ENCODE results near the gene LRRC46. TPM values are rescaled to one million over a fixed set of nuclear protein-coding genes. Genes with fewer than 3 reads are reported as not detected.

The LRRC46 gene
- total RNA-seq, 1 donor from 2014 or later = 11.6 TPM

DNA sequence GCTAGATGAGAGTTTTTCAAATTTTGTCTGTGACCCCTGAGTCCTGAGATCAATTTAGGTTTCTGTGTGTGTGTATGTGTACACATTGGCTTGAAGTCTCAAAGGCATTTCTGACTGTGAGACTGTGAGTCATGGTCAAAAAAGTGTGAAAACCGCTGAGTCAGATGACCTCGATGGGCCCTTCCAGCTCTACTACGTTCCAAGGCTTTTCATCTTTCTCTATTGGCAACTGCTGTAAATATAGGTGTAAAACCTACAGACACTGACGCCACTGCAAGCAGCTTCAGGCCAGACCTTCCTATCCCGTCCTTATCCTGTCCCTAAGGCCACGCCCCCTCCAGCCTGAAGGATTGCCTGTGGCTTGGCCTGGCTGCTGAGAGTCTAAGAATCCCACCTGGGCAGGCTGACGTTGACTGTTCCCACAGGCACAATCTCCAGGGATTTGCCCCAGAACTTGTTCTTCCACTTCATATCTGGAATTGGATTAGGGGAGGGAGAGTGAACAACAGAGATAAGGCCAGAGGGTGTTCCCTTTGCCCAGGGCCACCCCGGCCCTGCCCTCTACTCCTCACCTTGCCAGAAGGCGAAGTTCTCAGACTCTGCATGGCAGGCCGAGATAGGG, 21.2 kb upstream of the LRRC46 start:
- peaks cover 83% of the 10 kb centered on the region for H3K36me3 ChIP-seq
- H3K4me1 ChIP-seq = peaks cover 16% of the 10 kb centered on the region
- intact Hi-C loops (cut with DNase I) = no loop called here
- TF ChIP-seq, protein P1, sequence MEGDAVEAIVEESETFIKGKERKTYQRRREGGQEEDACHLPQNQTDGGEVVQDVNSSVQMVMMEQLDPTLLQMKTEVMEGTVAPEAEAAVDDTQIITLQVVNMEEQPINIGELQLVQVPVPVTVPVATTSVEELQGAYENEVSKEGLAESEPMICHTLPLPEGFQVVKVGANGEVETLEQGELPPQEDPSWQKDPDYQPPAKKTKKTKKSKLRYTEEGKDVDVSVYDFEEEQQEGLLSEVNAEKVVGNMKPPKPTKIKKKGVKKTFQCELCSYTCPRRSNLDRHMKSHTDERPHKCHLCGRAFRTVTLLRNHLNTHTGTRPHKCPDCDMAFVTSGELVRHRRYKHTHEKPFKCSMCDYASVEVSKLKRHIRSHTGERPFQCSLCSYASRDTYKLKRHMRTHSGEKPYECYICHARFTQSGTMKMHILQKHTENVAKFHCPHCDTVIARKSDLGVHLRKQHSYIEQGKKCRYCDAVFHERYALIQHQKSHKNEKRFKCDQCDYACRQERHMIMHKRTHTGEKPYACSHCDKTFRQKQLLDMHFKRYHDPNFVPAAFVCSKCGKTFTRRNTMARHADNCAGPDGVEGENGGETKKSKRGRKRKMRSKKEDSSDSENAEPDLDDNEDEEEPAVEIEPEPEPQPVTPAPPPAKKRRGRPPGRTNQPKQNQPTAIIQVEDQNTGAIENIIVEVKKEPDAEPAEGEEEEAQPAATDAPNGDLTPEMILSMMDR (IDR thresholded peaks at IDR 0.05) = no peak
- no peaks in the 10 kb centered on the region for H3K9me3 ChIP-seq
- no peaks in the 10 kb centered on the region for H3K27me3 ChIP-seq (ENCODE audit: low read depth)
- H3K27ac ChIP-seq = peak overlapping the region; percentile 62
- no peak overlapping the region for H3K4me3 ChIP-seq
- ATAC-seq = peak; percentile 86 to 88
- peak; percentile 75 for DNase-seq

DNA sequence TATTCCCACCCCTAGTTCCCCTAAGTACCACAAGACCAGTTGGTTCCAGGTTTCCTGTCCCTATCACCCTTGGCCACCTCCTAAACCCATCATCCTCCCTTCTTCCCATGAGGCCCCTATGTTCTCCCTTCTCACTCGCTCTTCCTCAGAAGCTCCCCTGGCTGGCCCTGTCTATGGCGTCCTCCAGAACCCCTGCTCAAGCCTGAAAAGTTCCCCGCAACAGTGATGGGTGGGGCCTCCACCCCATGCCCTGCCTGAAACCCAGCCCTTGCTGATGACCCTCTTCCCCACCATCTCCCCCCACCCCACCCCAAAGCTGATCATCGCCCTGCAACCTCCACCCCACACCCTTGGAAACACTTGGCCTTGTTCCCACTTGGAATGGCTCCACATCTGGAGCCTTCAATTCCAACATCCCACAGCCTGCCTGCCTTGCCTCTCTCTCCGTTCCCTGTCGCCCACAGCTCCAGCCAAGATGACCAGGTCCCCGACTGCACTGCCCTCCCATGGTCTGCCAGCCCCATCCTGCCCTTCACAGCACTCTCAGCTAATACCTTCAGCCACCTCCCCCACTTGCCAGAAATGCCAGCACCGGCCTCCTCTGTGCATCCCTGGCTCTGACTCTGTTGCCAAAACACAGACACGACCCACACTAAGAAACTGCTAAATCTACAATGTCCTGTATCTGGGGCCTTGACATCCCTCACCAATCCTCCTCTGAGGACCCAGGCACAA, 20.4 kb upstream of the LRRC46 start:
- Histone ChIP-seq H3K27me3 (ENCODE audit: low read depth) (no peaks in the 10 kb centered on the region), H3K4me3 (no peak overlapping the region), H3K9me3 (no peaks in the 10 kb centered on the region), H3K36me3 (peaks cover 90% of the 10 kb centered on the region), H3K27ac (no peak overlapping the region), H3K4me1 (peaks cover 16% of the 10 kb centered on the region)
- DNase-seq = no peak
- no peak for ATAC-seq
- intact Hi-C loops (cut with DNase I) = no loop called here
- TF ChIP-seq, protein P1 (IDR thresholded peaks at IDR 0.05) = no peak

DNA sequence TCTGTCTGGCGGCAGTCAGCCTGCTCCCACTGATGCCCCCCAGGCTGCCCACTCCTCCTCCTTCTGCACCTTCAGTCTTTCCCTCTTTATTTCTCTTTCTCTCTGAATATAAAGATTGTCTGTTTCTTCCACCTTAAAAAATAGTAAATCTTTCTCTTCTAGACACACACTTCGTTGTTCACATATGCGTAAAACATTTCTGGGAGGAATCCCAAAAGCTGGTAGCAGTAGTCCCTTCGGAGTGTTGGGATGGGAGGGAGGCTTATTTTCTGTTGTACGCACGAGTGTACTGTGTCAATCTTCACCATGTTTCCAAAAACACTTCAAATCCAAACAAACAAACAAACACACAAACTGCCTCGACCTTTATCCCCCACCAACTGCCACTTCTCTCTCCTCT, 19.8 kb upstream of the LRRC46 start:
- Histone ChIP-seq H3K27me3 (ENCODE audit: low read depth) (no peaks in the 10 kb centered on the region), H3K36me3 (peaks cover 93% of the 10 kb centered on the region), H3K9me3 (no peaks in the 10 kb centered on the region), H3K27ac (no peak overlapping the region), H3K4me1 (peaks cover 16% of the 10 kb centered on the region), H3K4me3 (no peak overlapping the region)
- TF ChIP-seq, protein P1 (IDR thresholded peaks at IDR 0.05) = no peak
- intact Hi-C loops (cut with DNase I) = no loop called here
- DNase-seq (no peak), ATAC-seq (no peak)

DNA sequence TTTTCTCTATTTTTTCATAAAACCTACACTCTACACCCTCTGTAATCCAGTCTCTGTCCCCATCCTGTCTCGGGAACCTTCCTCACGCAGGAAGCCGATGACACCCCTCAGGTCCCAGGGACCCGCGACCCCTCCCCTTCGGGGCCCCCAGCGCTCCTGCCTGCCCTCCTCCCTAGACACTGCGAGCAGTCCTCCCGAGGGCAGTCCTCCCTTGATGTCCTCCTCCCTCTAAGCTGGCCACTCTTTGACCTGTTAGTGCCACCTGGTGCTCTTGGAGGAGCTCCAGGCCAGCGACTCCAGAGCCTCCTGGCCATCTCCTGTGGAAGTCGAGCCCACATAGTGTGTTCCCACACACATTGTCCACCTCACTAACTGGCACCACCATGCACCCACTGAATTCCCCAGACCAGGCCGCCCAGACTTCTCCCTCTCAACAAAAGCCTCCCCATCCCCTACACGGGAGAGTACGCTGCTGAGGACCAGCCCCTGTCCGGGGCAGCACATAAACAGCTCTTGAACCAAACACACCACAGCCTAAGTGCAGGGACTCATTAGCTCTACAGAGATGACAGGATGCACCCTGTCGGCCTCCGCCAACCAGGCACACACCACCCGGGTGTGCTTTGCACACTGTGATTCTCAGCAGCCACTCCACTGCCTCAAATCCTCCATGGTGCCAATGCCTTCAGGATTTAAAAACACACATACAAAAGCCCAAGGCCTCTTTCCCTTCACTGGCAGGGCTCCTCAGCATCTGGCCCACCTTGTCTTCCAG, 19.1 kb upstream of the LRRC46 start:
- intact Hi-C loops (cut with DNase I) = no loop called here
- Histone ChIP-seq H3K27ac (no peak overlapping the region), H3K4me1 (peaks cover 16% of the 10 kb centered on the region), H3K36me3 (peaks cover 93% of the 10 kb centered on the region), H3K9me3 (no peaks in the 10 kb centered on the region), H3K4me3 (no peak overlapping the region), H3K27me3 (ENCODE audit: low read depth) (no peaks in the 10 kb centered on the region)
- TF ChIP-seq, protein P1 (IDR thresholded peaks at IDR 0.05) = no peak
- ATAC-seq = no peak
- no peak for DNase-seq

DNA sequence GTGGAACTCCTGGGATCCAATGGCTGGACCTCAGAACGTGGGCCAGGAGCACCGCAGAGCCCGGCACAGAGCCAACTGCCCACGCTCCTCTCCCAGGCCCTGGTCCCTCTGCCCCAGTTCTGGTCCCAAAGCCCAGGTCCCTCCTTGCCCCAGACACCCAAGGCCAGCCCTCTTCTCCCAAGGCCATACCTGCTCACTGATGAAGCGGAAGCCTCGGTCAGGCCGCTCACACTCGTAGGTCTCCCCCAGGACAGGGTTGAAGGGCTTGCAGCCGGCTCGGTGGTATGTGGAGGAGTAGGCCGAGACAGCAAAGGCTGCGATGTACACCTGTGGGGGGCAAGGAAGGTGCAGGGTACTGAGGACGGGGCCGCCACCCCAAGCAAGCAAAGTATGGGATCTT, 18.4 kb upstream of the LRRC46 start:
- H3K4me1 ChIP-seq = peaks cover 16% of the 10 kb centered on the region
- TF ChIP-seq, protein P1 (IDR thresholded peaks at IDR 0.05) = no peak
- H3K4me3 ChIP-seq = no peak overlapping the region
- no peak for ATAC-seq
- peaks cover 93% of the 10 kb centered on the region for H3K36me3 ChIP-seq
- H3K27me3 ChIP-seq (ENCODE audit: low read depth) = no peaks in the 10 kb centered on the region
- no peaks in the 10 kb centered on the region for H3K9me3 ChIP-seq
- no peak for DNase-seq
- H3K27ac ChIP-seq = no peak overlapping the region
- intact Hi-C loops (cut with DNase I) = no loop called here
